ENCODE measurements around the gene CAPG. TPM values are rescaled to one million over a fixed set of nuclear protein-coding genes. Genes with fewer than 3 reads are reported as not detected.
"Not testable (repeated sequence)": the region's sequence is repeated elsewhere in the genome, so short reads cannot be mapped to it uniquely, and the experiment has no call there.

Gene CAPG
- total and polyA plus RNA-seq, 2 donors from 2014 or later, result 361 to 377 TPM

DNA sequence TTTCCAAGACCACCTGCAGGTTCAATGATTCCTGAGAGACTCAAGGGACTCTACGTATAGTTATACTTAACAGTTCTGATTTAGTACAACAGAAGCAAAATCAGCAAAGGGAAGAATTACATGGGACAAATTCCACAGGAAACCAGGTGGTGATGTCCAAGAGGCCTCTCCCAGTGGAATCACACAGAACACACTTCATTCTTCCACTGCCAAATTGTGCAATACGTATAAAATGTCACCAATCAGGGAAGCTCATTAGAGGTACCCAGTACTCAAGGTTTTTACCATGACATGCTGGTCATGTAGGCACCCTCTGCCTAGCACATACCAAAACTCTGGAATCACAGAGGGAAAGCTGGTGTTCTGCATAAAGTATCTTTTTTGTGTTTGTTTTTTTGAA, 22.4 kb downstream of the CAPG start:
- no peak overlapping the region for H3K4me3 ChIP-seq (ENCODE audit: low read length in 3 of 3)
- H3K4me1 ChIP-seq (ENCODE audit: control insufficient read depth in 2 of 3, insufficient read depth in 2 of 3, low read depth in 1 of 3, low read length in 3 of 3), result peaks cover 0 to 2% (median 0%) of the 10 kb centered on the region in 3 donors
- intact Hi-C loops (cut with DNase I), result no loop called here
- no peak for FAIRE-seq
- no peaks in the 10 kb centered on the region for H3K9me3 ChIP-seq (ENCODE audit: control insufficient read depth in 2 of 3, insufficient read depth in 1 of 3, low read length in 3 of 3)
- peaks cover 0 to 21% (median 16%) of the 10 kb centered on the region in 3 donors for H3K36me3 ChIP-seq (ENCODE audit: control insufficient read depth in 2 of 3, insufficient read depth in 3 of 3, low read length in 3 of 3)
- no peak overlapping the region for H3K27ac ChIP-seq (ENCODE audit: low read depth in 2 of 2, low read length in 2 of 2)
- H3K27me3 ChIP-seq (ENCODE audit: control insufficient read depth, insufficient read depth, low read length), result no peaks in the 10 kb centered on the region
- H3K9ac ChIP-seq (ENCODE audit: low read length in 3 of 3), result no peak overlapping the region
- TF ChIP-seq CTCF (IDR thresholded peaks at IDR 0.05; ENCODE audit: borderline replicate concordance, extremely low read depth, insufficient read depth), result no peak
- DNase-seq, result no peak

DNA sequence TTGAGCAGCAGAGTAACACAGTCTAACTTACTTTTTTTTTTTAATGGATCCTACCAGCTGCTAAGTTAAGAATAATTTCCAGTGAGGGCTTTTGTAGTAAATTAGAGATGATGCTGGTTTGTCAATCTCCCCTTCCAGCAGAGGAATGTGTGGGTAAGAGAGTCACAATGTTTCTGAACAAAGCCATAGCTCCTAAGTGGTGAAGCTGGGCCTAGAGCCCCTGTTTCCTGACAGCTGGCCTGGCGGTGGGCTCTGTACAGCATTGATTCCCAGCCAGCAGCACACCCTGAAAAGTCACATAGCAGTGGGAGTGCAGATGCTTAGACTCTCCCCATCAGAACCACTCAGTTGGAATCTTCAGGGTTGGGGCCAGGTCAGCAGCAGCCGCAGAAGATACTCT, 24.4 kb downstream of the CAPG start:
- no peak overlapping the region for H3K9ac ChIP-seq (ENCODE audit: low read length in 3 of 3)
- FAIRE-seq (no peak), DNase-seq (peak in 1 of 5 donors; percentile 26)
- H3K27ac ChIP-seq (ENCODE audit: low read depth in 2 of 2, low read length in 2 of 2), result no peak overlapping the region
- no peaks in the 10 kb centered on the region for H3K9me3 ChIP-seq (ENCODE audit: control insufficient read depth in 2 of 3, insufficient read depth in 1 of 3, low read length in 3 of 3)
- no peak for TF ChIP-seq CTCF (IDR thresholded peaks at IDR 0.05; ENCODE audit: borderline replicate concordance, extremely low read depth, insufficient read depth)
- H3K4me1 ChIP-seq (ENCODE audit: control insufficient read depth in 2 of 3, insufficient read depth in 2 of 3, low read depth in 1 of 3, low read length in 3 of 3), result no peaks in the 10 kb centered on the region
- intact Hi-C loops (cut with DNase I), result no loop called here
- H3K4me3 ChIP-seq (ENCODE audit: low read length in 3 of 3), result no peak overlapping the region
- no peaks in the 10 kb centered on the region for H3K27me3 ChIP-seq (ENCODE audit: control insufficient read depth, insufficient read depth, low read length)
- H3K36me3 ChIP-seq (ENCODE audit: control insufficient read depth in 2 of 3, insufficient read depth in 3 of 3, low read length in 3 of 3), result peaks cover 0 to 18% (median 16%) of the 10 kb centered on the region in 3 donors

DNA sequence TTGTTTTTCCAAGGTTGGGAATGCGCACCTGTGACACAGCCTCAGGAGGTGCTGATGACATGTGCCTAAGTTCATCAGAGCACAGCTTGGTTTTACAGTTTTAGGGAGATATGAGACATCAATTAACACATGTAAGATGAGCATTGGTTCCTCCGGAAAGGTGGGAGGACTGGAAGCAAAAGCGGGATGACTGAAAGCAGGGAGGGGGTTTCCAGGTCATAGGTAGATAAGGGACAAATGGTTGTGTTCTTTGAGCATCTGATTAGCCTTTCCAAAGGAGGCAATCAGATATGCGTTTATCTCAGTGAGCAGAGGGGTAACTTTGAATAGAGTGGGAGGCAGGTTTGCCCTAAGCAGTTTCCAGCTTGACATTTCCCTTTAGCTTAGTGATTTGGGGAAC, 26.3 kb downstream of the CAPG start:
- Histone ChIP-seq H3K36me3 (ENCODE audit: control insufficient read depth in 2 of 3, insufficient read depth in 3 of 3, low read length in 3 of 3) (peaks cover 2 to 14% (median 10%) of the 10 kb centered on the region in 3 donors), H3K27me3 (ENCODE audit: control insufficient read depth, insufficient read depth, low read length) (no peaks in the 10 kb centered on the region), H3K9me3 (ENCODE audit: control insufficient read depth in 2 of 3, insufficient read depth in 1 of 3, low read length in 3 of 3) (peaks cover 0 to 3% (median 0%) of the 10 kb centered on the region in 3 donors), H3K9ac (ENCODE audit: low read length in 3 of 3) (no peak overlapping the region), H3K27ac (ENCODE audit: low read depth in 2 of 2, low read length in 2 of 2) (no peak overlapping the region), H3K4me1 (ENCODE audit: control insufficient read depth in 2 of 3, insufficient read depth in 2 of 3, low read depth in 1 of 3, low read length in 3 of 3) (no peaks in the 10 kb centered on the region), H3K4me3 (ENCODE audit: low read length in 3 of 3) (no peak overlapping the region)
- no peak for TF ChIP-seq CTCF (IDR thresholded peaks at IDR 0.05; ENCODE audit: borderline replicate concordance, extremely low read depth, insufficient read depth)
- DNase-seq (peak in 1 of 5 donors; percentile 21), FAIRE-seq (no peak)
- intact Hi-C loops (cut with DNase I), result no loop called here

GRCh38 chr2:85383151-85383550, 27.0 kb downstream of the CAPG start:
- H3K27ac ChIP-seq (ENCODE audit: low read depth in 2 of 2, low read length in 2 of 2); intact Hi-C loops (cut with DNase I); H3K9me3 ChIP-seq (ENCODE audit: control insufficient read depth in 2 of 3, insufficient read depth in 1 of 3, low read length in 3 of 3); H3K4me3 ChIP-seq (ENCODE audit: low read length in 3 of 3); H3K9ac ChIP-seq (ENCODE audit: low read length in 3 of 3); H3K27me3 ChIP-seq (ENCODE audit: control insufficient read depth, insufficient read depth, low read length); H3K36me3 ChIP-seq (ENCODE audit: control insufficient read depth in 2 of 3, insufficient read depth in 3 of 3, low read length in 3 of 3); H3K4me1 ChIP-seq (ENCODE audit: control insufficient read depth in 2 of 3, insufficient read depth in 2 of 3, low read depth in 1 of 3, low read length in 3 of 3); FAIRE-seq: not testable (repeated sequence)
- DNase-seq, result peak in 3 of 5 donors; percentile 29 to 40 (median 35)
